CD4-positive, alpha-beta T cell treated with Interleukin-21 for 1 hour (primary cell): ENCODE data around the gene CDK4.
"Not testable (repeated sequence)": the region's sequence is repeated elsewhere in the genome, so short reads cannot be mapped to it uniquely, and the experiment has no call there.

Experiments
- DNase-seq: peaks from one replicate; pipeline ENCODE4 v3.0.0-alpha.2; 2020

The CDK4 gene

GRCh38 chr12:57751788-57752667 lies at the start of gene CDK4:
TSS of gene CDK4 (minus strand) at chr12:57752310. CDS start at chr12:57751717, 593 bp downstream.
- DNase-seq: peak; percentile 100

- no peak for DNase-seq
These were observed 48.9 kb upstream of the CDK4 start for GRCh38 chr12:57800965-57801364.

- DNase-seq: no peak
These were observed 45.8 kb upstream of the CDK4 start for GRCh38 chr12:57797933-57798332.

GRCh38 chr12:57796996-57797395 lies 44.9 kb upstream of the CDK4 start:
- DNase-seq: no peak

- no peak for DNase-seq
These were observed 43.2 kb upstream of the CDK4 start for GRCh38 chr12:57795354-57795753.

- no peak for DNase-seq
These were observed 41.8 kb upstream of the CDK4 start for GRCh38 chr12:57793920-57794319.

- DNase-seq: no peak
These were observed 31.8 kb upstream of the CDK4 start for GRCh38 chr12:57783861-57784260.

- DNase-seq: no peak
These were observed 31.3 kb upstream of the CDK4 start for GRCh38 chr12:57783466-57783801.

- DNase-seq: peak; percentile 97
These were observed 30.7 kb upstream of the CDK4 start, which contains the start of gene TSFM for GRCh38 chr12:57782608-57783465. TSS of gene TSFM (plus strand) at chr12:57782787. CDS start at chr12:57782802, 15 bp downstream.

GRCh38 chr12:57782243-57782607 lies 30.1 kb upstream of the CDK4 start:
- no peak for DNase-seq

- no peak for DNase-seq
These were observed 29.7 kb upstream of the CDK4 start for GRCh38 chr12:57781801-57782200.

- peak; percentile 38 for DNase-seq
These were observed 29.1 kb upstream of the CDK4 start for GRCh38 chr12:57781244-57781643.

- no peak for DNase-seq
These were observed 28.3 kb upstream of the CDK4 start for GRCh38 chr12:57780284-57780897.

GRCh38 chr12:57779736-57780135 lies 27.6 kb upstream of the CDK4 start:
- DNase-seq: no peak

GRCh38 chr12:57777911-57778310 lies 25.8 kb upstream of the CDK4 start:
- DNase-seq: no peak

GRCh38 chr12:57777367-57777766 lies 25.3 kb upstream of the CDK4 start:
- no peak for DNase-seq

- no peak for DNase-seq
These were observed 24.1 kb upstream of the CDK4 start for GRCh38 chr12:57776247-57776587.

GRCh38 chr12:57775563-57776246 lies 23.6 kb upstream of the CDK4 start:
- no peak for DNase-seq

- DNase-seq: no peak
These were observed 22.9 kb upstream of the CDK4 start for GRCh38 chr12:57775044-57775443.

- not testable (repeated sequence) for DNase-seq
These were observed 22.5 kb upstream of the CDK4 start for GRCh38 chr12:57774634-57775033.

- no peak for DNase-seq
These were observed 20.6 kb upstream of the CDK4 start, which contains the start of gene EEF1AKMT3 for GRCh38 chr12:57772429-57773322. TSS of gene EEF1AKMT3 (plus strand) at chr12:57772614. CDS start at chr12:57772725, 111 bp downstream.
